IgD-negative memory B cell (primary cell): ENCODE results near the gene NFIB. TPM values are rescaled to one million over a fixed set of nuclear protein-coding genes. Genes with fewer than 3 reads are reported as not detected.

Experiments used
- H3K27ac Mint-ChIP-seq, 3 donors: one replicate each; pipeline ENCODE4 v1.8.0; 2020 to 2022; ENCODE audit warnings: mild to moderate bottlenecking in 3 of 3, mixed read lengths in 3 of 3, moderate library complexity in 1 of 3
- H3K27me3 Mint-ChIP-seq: one replicate; pipeline ENCODE4 v1.8.0; 2021; ENCODE audit warnings: mixed read lengths
- H3K36me3 Mint-ChIP-seq: one replicate; pipeline ENCODE4 v1.8.0; 2020; ENCODE audit warnings: mild to moderate bottlenecking, mixed read lengths
- H3K4me1 Mint-ChIP-seq, 3 donors: one replicate each; pipeline ENCODE4 v1.8.0; 2020 to 2022; ENCODE audit warnings: mixed read lengths in 3 of 3, mild to moderate bottlenecking in 1 of 3
- H3K4me3 Mint-ChIP-seq, 4 donors: one replicate each; pipeline ENCODE4 v1.8.0; 2020 to 2022; ENCODE audit warnings: mild to moderate bottlenecking in 4 of 4, mixed read lengths in 4 of 4, moderate library complexity in 3 of 4
- H3K9me3 Mint-ChIP-seq, 3 donors: one replicate each; pipeline ENCODE4 v1.8.0; 2020 to 2021; ENCODE audit warnings: mixed read lengths in 3 of 3, mild to moderate bottlenecking in 1 of 3
- polyA plus RNA-seq: library from polyadenylated mRNA; unstranded; fragments of 300-500 nt; fragmentation: Illumina TruSeq; gene quantifications from one replicate; pipeline ENCODE4 v1.2.3, GENCODE V29; 2021

Gene NFIB
- polyA plus RNA-seq, 1 donor from 2014 or later = not detected

GRCh38 chr9:14081745-14082144 lies 232.2 kb downstream of the NFIB start:
- Mint-ChIP-seq H3K27me3 (no peaks in the 10 kb centered on the region), H3K27ac (no peak overlapping the region), H3K4me1 (no peaks in the 10 kb centered on the region), H3K4me3 (no peak overlapping the region), H3K9me3 (peaks cover 0 to 3% (median 2%) of the 10 kb centered on the region in 3 donors), H3K36me3 (no peaks in the 10 kb centered on the region)

- Mint-ChIP-seq H3K4me3 (no peak overlapping the region), H3K9me3 (peaks cover 0 to 3% (median 2%) of the 10 kb centered on the region in 3 donors), H3K36me3 (no peaks in the 10 kb centered on the region), H3K27ac (no peak overlapping the region), H3K4me1 (no peaks in the 10 kb centered on the region), H3K27me3 (no peaks in the 10 kb centered on the region)
These were observed 232.9 kb downstream of the NFIB start for GRCh38 chr9:14080959-14081542.

GRCh38 chr9:14079440-14079839 lies 234.5 kb downstream of the NFIB start:
- Mint-ChIP-seq H3K4me3 (no peak overlapping the region), H3K4me1 (no peaks in the 10 kb centered on the region), H3K27me3 (no peaks in the 10 kb centered on the region), H3K36me3 (no peaks in the 10 kb centered on the region), H3K9me3 (peaks cover 0 to 7% (median 2%) of the 10 kb centered on the region in 3 donors), H3K27ac (no peak overlapping the region)

GRCh38 chr9:14077672-14078071 lies 236.3 kb downstream of the NFIB start:
- Mint-ChIP-seq H3K27me3 (no peaks in the 10 kb centered on the region), H3K9me3 (peaks cover 0 to 10% (median 5%) of the 10 kb centered on the region in 3 donors), H3K4me1 (no peaks in the 10 kb centered on the region), H3K27ac (no peak overlapping the region), H3K36me3 (no peaks in the 10 kb centered on the region), H3K4me3 (no peak overlapping the region)

- Mint-ChIP-seq H3K27me3 (no peaks in the 10 kb centered on the region), H3K9me3 (peaks cover 4 to 10% (median 5%) of the 10 kb centered on the region in 3 donors), H3K4me1 (no peaks in the 10 kb centered on the region), H3K36me3 (no peaks in the 10 kb centered on the region), H3K4me3 (no peak overlapping the region), H3K27ac (no peak overlapping the region)
These were observed 238.7 kb downstream of the NFIB start for GRCh38 chr9:14075218-14075617.

- H3K36me3 Mint-ChIP-seq = no peaks in the 10 kb centered on the region
- no peaks in the 10 kb centered on the region for H3K4me1 Mint-ChIP-seq
- H3K9me3 Mint-ChIP-seq = peaks cover 4 to 7% (median 6%) of the 10 kb centered on the region in 3 donors
These were observed 241.1 kb downstream of the NFIB start for GRCh38 chr9:14072850-14073249.

GRCh38 chr9:14071484-14071883 lies 242.5 kb downstream of the NFIB start:
- H3K4me3 Mint-ChIP-seq = no peak overlapping the region
- H3K36me3 Mint-ChIP-seq = no peaks in the 10 kb centered on the region
- H3K4me1 Mint-ChIP-seq = no peaks in the 10 kb centered on the region
- H3K9me3 Mint-ChIP-seq = peaks cover 4 to 7% (median 6%) of the 10 kb centered on the region in 3 donors
- H3K27me3 Mint-ChIP-seq = no peaks in the 10 kb centered on the region
- H3K27ac Mint-ChIP-seq = no peak overlapping the region

More at GRCh38 chr9:14072850-14073249, 241.1 kb downstream of the NFIB start:
- H3K27me3 Mint-ChIP-seq = no peaks in the 10 kb centered on the region
- no peak overlapping the region for H3K27ac Mint-ChIP-seq
- no peak overlapping the region for H3K4me3 Mint-ChIP-seq

GRCh38 chr9:14068690-14069089 lies 245.3 kb downstream of the NFIB start:
- H3K4me3 Mint-ChIP-seq = no peak overlapping the region
- no peaks in the 10 kb centered on the region for H3K4me1 Mint-ChIP-seq
- H3K27me3 Mint-ChIP-seq = no peaks in the 10 kb centered on the region
- H3K36me3 Mint-ChIP-seq = no peaks in the 10 kb centered on the region
- H3K27ac Mint-ChIP-seq = no peak overlapping the region
- peaks cover 4 to 6% (median 5%) of the 10 kb centered on the region in 3 donors for H3K9me3 Mint-ChIP-seq

- H3K4me3 Mint-ChIP-seq = no peak overlapping the region
These were observed 247.1 kb downstream of the NFIB start for GRCh38 chr9:14066831-14067230.

GRCh38 chr9:14066032-14066431 lies 247.9 kb downstream of the NFIB start:
- Mint-ChIP-seq H3K4me1 (no peaks in the 10 kb centered on the region), H3K27me3 (no peaks in the 10 kb centered on the region), H3K27ac (no peak overlapping the region), H3K4me3 (no peak overlapping the region), H3K9me3 (peaks cover 0 to 4% (median 2%) of the 10 kb centered on the region in 3 donors), H3K36me3 (no peaks in the 10 kb centered on the region)

More at GRCh38 chr9:14066831-14067230, 247.1 kb downstream of the NFIB start:
- H3K27me3 Mint-ChIP-seq = no peaks in the 10 kb centered on the region
- peaks cover under 1 to 4% (median 2%) of the 10 kb centered on the region in 3 donors for H3K9me3 Mint-ChIP-seq
- no peaks in the 10 kb centered on the region for H3K36me3 Mint-ChIP-seq
- H3K27ac Mint-ChIP-seq = no peak overlapping the region
- H3K4me1 Mint-ChIP-seq = no peaks in the 10 kb centered on the region

GRCh38 chr9:14064940-14065339 lies 249.0 kb downstream of the NFIB start:
- Mint-ChIP-seq H3K36me3 (no peaks in the 10 kb centered on the region), H3K9me3 (peaks cover 0 to 4% (median 2%) of the 10 kb centered on the region in 3 donors), H3K27me3 (no peaks in the 10 kb centered on the region), H3K4me3 (no peak overlapping the region), H3K27ac (no peak overlapping the region), H3K4me1 (no peaks in the 10 kb centered on the region)

GRCh38 chr9:14063756-14064155 lies 250.2 kb downstream of the NFIB start:
- Mint-ChIP-seq H3K36me3 (no peaks in the 10 kb centered on the region), H3K9me3 (peaks cover 0 to 2% (median 0%) of the 10 kb centered on the region in 3 donors), H3K27me3 (no peaks in the 10 kb centered on the region), H3K27ac (no peak overlapping the region), H3K4me1 (no peaks in the 10 kb centered on the region), H3K4me3 (no peak overlapping the region)

- H3K9me3 Mint-ChIP-seq = peaks cover 0 to 4% (median 0%) of the 10 kb centered on the region in 3 donors
- H3K36me3 Mint-ChIP-seq = no peaks in the 10 kb centered on the region
- H3K4me3 Mint-ChIP-seq = no peak overlapping the region
- H3K4me1 Mint-ChIP-seq = no peaks in the 10 kb centered on the region
- no peak overlapping the region for H3K27ac Mint-ChIP-seq
- H3K27me3 Mint-ChIP-seq = no peaks in the 10 kb centered on the region
These were observed 251.2 kb downstream of the NFIB start for GRCh38 chr9:14062586-14063221.

- H3K4me1 Mint-ChIP-seq = no peaks in the 10 kb centered on the region
- no peaks in the 10 kb centered on the region for H3K27me3 Mint-ChIP-seq
- H3K27ac Mint-ChIP-seq = no peak overlapping the region
- H3K4me3 Mint-ChIP-seq = no peak overlapping the region
- peaks cover 0 to 4% (median 0%) of the 10 kb centered on the region in 3 donors for H3K9me3 Mint-ChIP-seq
- no peaks in the 10 kb centered on the region for H3K36me3 Mint-ChIP-seq
These were observed 251.9 kb downstream of the NFIB start for GRCh38 chr9:14061936-14062585.

GRCh38 chr9:14058325-14058688 lies 255.6 kb downstream of the NFIB start:
- H3K9me3 Mint-ChIP-seq = peaks cover 0 to 2% (median 0%) of the 10 kb centered on the region in 3 donors
- H3K36me3 Mint-ChIP-seq = no peaks in the 10 kb centered on the region
- H3K27ac Mint-ChIP-seq = no peak overlapping the region
- H3K27me3 Mint-ChIP-seq = no peaks in the 10 kb centered on the region
- H3K4me3 Mint-ChIP-seq = no peak overlapping the region
- no peaks in the 10 kb centered on the region for H3K4me1 Mint-ChIP-seq
